HepG2 (cell line): ENCODE data around the gene MSH4. TPM values are rescaled to one million over a fixed set of nuclear protein-coding genes. Genes with fewer than 3 reads are reported as not detected.

Source experiments
- ATAC-seq: fragments of 200-7000 bp; cut with Tn5 transposase; 3 replicates; pipeline ENCODE4 v1.9.1; 2020; ENCODE audit warnings: mild to moderate bottlenecking, moderate library complexity
- BruUV-seq: library from RNA; stranded (reverse); fragments of 400-500 nt; replicated peaks from 2 replicates; lab custom pipeline; 2021; lab: Mats Ljungman, UMichigan
- CTCF ChIA-PET: fragments of 300-600 bp; formaldehyde crosslinking; extraction: SDS; loops from one replicate; lab custom pipeline; 2021; ENCODE audit warnings: low total read pairs, inconsistent platforms, low intra/inter-chr PET ratio; lab: Yijun Ruan, JAX
- POLR2A ChIA-PET: fragments of 350-600 bp; sonication (Branson Sonifier 250); formaldehyde crosslinking; loops from one replicate; lab custom pipeline; 2020; ENCODE audit warnings: antibody characterized with exemption, inconsistent platforms; lab: Yijun Ruan, JAX
- DNase-seq: peaks from one replicate; pipeline ENCODE4 v3.0.0-alpha.2; 2015; ENCODE audit warnings: low spot score
- FAIRE-seq: peaks from 3 replicates; lab custom pipeline; 2011; peaks lifted over from hg19 to GRCh38; lab: Jason Lieb, UNC
- H2AFZ ChIP-seq: one replicate; pipeline ENCODE4 v1.6.1; 2011; ENCODE audit warnings: low read length, inconsistent platforms
- H3K27ac ChIP-seq: fragments of 300-600 bp; 3 replicates; pipeline ENCODE4 v1.8.0; 2011; ENCODE audit warnings: mixed run types, mild to moderate bottlenecking, mixed read lengths, low read length, inconsistent platforms; ENCODE audit not compliant: insufficient read depth; ENCODE audit errors: extremely low read length
- H3K27me3 ChIP-seq, 2 experiments: fragments of 200-600 bp in 1 of 2; 2 replicates in 1 of 2; 3 replicates in 1 of 2; pipeline versions ENCODE4 v1.6.0 to v1.8.0; 2011; ENCODE audit warnings: low read length in 2 of 2, mild to moderate bottlenecking in 2 of 2, moderate library complexity in 2 of 2, inconsistent platforms in 1 of 2; ENCODE audit not compliant: insufficient read depth in 2 of 2, control insufficient read depth in 1 of 2
- H3K36me3 ChIP-seq, 2 experiments: fragments of 200-600 bp in 1 of 2; replicated peaks in 1 of 2; 2 replicates in 1 of 2; 3 replicates in 1 of 2; pipeline versions ENCODE4 v1.5.1 to v1.8.0; 2011; ENCODE audit warnings: low read length in 2 of 2, inconsistent platforms in 1 of 2; ENCODE audit not compliant: insufficient read depth in 2 of 2, control insufficient read depth in 1 of 2
- H3K4me1 ChIP-seq: 2 replicates; pipeline ENCODE4 v1.5.1; 2012; ENCODE audit warnings: low read length, inconsistent platforms; ENCODE audit not compliant: insufficient read depth
- H3K4me2 ChIP-seq: 2 replicates; pipeline ENCODE4 v1.6.0; 2011; ENCODE audit warnings: low read depth, low read length, inconsistent platforms
- H3K4me3 ChIP-seq, 3 experiments: fragments of 200-600 bp in 1 of 3; sonication (generic), shearing (Covaris generic) in 1 of 3; replicated peaks in 1 of 3; 2 replicates each; pipeline ENCODE4 v1.5.1; 2011 to 2016; ENCODE audit warnings: low read length in 3 of 3, inconsistent platforms in 2 of 3, low read depth in 2 of 3, mild to moderate bottlenecking in 2 of 3, control low read depth in 1 of 3, mixed read lengths in 1 of 3; ENCODE audit not compliant: insufficient read depth in 1 of 3
- H3K79me2 ChIP-seq: one replicate; pipeline ENCODE4 v1.6.1; 2011; ENCODE audit warnings: low read length, inconsistent platforms; ENCODE audit not compliant: insufficient read depth
- H3K9ac ChIP-seq: 2 replicates; pipeline ENCODE4 v1.6.0; 2011; ENCODE audit warnings: mild to moderate bottlenecking, low read depth, low read length, inconsistent platforms; ENCODE audit not compliant: insufficient read depth
- H3K9me3 ChIP-seq: 2 replicates; pipeline ENCODE4 v1.5.1; 2012; ENCODE audit warnings: mild to moderate bottlenecking, low read length
- H4K20me1 ChIP-seq: 2 replicates; pipeline ENCODE4 v1.6.0; 2011; ENCODE audit warnings: inconsistent platforms, mild to moderate bottlenecking, low read length, moderate library complexity; ENCODE audit not compliant: insufficient read depth
- NCOA5 ChIP-seq: sonication (generic); formaldehyde crosslinking; IDR thresholded peaks from 2 replicates; pipeline ENCODE4 v1.4.0; 2020; ENCODE audit warnings: missing genetic modification reagents
- POLR2G ChIP-seq: fragments of 200-400 bp; formaldehyde crosslinking; IDR thresholded peaks from 2 replicates; pipeline ENCODE4 v1.6.1; 2018; ENCODE audit warnings: mild to moderate bottlenecking, low read depth, low read length, moderate library complexity
- RFX3 ChIP-seq: IDR thresholded peaks from 2 replicates; pipeline ENCODE4 v1.6.1; 2016; ENCODE audit warnings: missing biosample characterization, missing genetic modification reagents
- SP4 ChIP-seq: sonication (generic); formaldehyde crosslinking; IDR thresholded peaks from 2 replicates; pipeline ENCODE4 v1.8.1; 2023; ENCODE audit warnings: mild to moderate bottlenecking, missing genetic modification reagents
- TBX2 ChIP-seq: sonication (generic); formaldehyde crosslinking; IDR thresholded peaks from 2 replicates; pipeline ENCODE4 v1.5.0; 2020; ENCODE audit warnings: missing genetic modification reagents, mild to moderate bottlenecking, borderline replicate concordance
- ZBTB33 ChIP-seq: sonication (generic); formaldehyde crosslinking; IDR thresholded peaks from 2 replicates; pipeline ENCODE4 v1.4.0; 2020; ENCODE audit warnings: missing genetic modification reagents
- ZFP37 ChIP-seq: sonication (generic); formaldehyde crosslinking; IDR thresholded peaks from 2 replicates; pipeline ENCODE4 v1.4.0; 2020; ENCODE audit warnings: missing genetic modification reagents, borderline replicate concordance
- ZIK1 ChIP-seq: sonication (generic); formaldehyde crosslinking; IDR thresholded peaks from 2 replicates; pipeline ENCODE4 v1.5.0; 2020; ENCODE audit warnings: mild to moderate bottlenecking, low read depth, missing genetic modification reagents, borderline replicate concordance
- ZNF225 ChIP-seq: sonication (generic); formaldehyde crosslinking; IDR thresholded peaks from 2 replicates; pipeline ENCODE4 v1.4.0; 2020; ENCODE audit warnings: mild to moderate bottlenecking, missing genetic modification reagents
- ZNF550 ChIP-seq: sonication (generic); formaldehyde crosslinking; IDR thresholded peaks from 2 replicates; pipeline ENCODE4 v1.4.0; 2020; ENCODE audit warnings: mild to moderate bottlenecking, missing genetic modification reagents, borderline replicate concordance
- ZNF747 ChIP-seq: sonication (generic); formaldehyde crosslinking; IDR thresholded peaks from 2 replicates; pipeline ENCODE4 v1.8.1; 2023; ENCODE audit warnings: missing genetic modification reagents, mild to moderate bottlenecking, borderline replicate concordance
- WGBS: methylation state at CpG from one replicate; pipeline ENCODE4 v1.1.6; 2017; ENCODE audit warnings: low lambda C conversion rate; 5-methylcytosine and 5-hydroxymethylcytosine counted together
- in situ Hi-C: cut with HindIII; loops from 2 replicates; pipeline ENCODE4 v1.10.0; 2017; ENCODE audit warnings: low pct_unique_long_range_greater_than_20kb; ENCODE audit not compliant: extremely low pct_ligation_motif_present
- intact Hi-C: fragments of 100-400 bp; cut with micrococcal nuclease; formaldehyde crosslinking; loops from one replicate; pipeline ENCODE4 v1.10.0; 2022; ENCODE audit not compliant: unreplicated experiment
- polyA plus RNA-seq, 8 experiments: library from polyadenylated mRNA; depleted of rRNA in 3 of 8; stranded (reverse) in 7 of 8; unstranded in 1 of 8; fragments of >200 nt; fragmentation: Illumina TruSeq in 4 of 8; extraction: Trizol in 4 of 8; gene quantifications; 2 replicates each; pipeline versions ENCODE4 v1.2.1 to v1.2.3, GENCODE V29; 2011 to 2016; ENCODE audit warnings: low read depth in 4 of 8, missing spikeins in 1 of 8, mixed read lengths in 1 of 8; ENCODE audit not compliant: insufficient read depth in 1 of 8
- total RNA-seq, 5 experiments: library from RNA; depleted of rRNA; stranded (reverse); fragments of >200 nt; fragmentation: Illumina TruSeq; extraction: Trizol; gene quantifications; 2 replicates each; pipeline ENCODE4 v1.2.3, GENCODE V29; 2016; ENCODE audit warnings: low read depth in 1 of 5

Gene MSH4
- total and polyA plus RNA-seq, 2 of the 13 experiments (the other 11 are each of a cell fraction or from before 2014, with no cell fraction given): 0.01 to 0.09 TPM

DNA sequence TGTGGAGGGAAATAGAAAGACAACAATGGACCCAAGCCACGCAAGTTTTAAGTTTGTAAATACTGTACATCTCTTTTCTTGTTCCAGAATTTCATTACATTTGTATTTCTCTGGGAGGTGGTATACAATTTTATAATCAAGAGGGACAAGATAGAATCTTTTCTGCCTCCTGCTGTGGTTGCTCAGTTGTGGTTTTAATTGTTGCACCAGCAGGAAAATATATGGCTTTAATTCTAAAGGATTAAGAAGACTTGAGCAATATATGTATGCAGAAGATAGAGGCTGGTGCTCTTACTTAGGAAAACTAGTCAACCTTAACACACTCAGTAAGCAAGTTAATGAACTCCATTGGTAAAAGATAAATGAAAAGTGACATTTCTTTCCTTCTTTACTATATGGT, 155.3 kb downstream of the MSH4 start:
- Histone ChIP-seq H3K27me3 (no peaks in the 10 kb centered on the region), H3K4me1 (peaks cover 15% of the 10 kb centered on the region), H3K27ac (no peak overlapping the region), H3K79me2 (no peaks in the 10 kb centered on the region), H3K9me3 (no peaks in the 10 kb centered on the region), H3K9ac (no peak overlapping the region), H3K36me3 (no peaks in the 10 kb centered on the region), H3K4me3 (no peak overlapping the region), H3K4me2 (no peak overlapping the region), H4K20me1 (no peaks in the 10 kb centered on the region), H2AFZ (no peak overlapping the region)
- no peak for FAIRE-seq
- ChIA-PET CTCF (no interaction called here), POLR2A (no interaction called here)
- intact Hi-C loops: no loop called here
- 31% methylated on average over 1 of the region's 1 CpG for WGBS
- BruUV-seq: no TSS peak
- ATAC-seq: no peak
- no peak for TF ChIP-seq ZNF747 (CRISPR knock-in tag)
- TF ChIP-seq NCOA5 (CRISPR knock-in tag): no peak
- TF ChIP-seq TBX2: no peak
- no peak for TF ChIP-seq ZNF225 (CRISPR knock-in tag)
- TF ChIP-seq ZBTB33: no peak
- TF ChIP-seq POLR2G: no peak
- TF ChIP-seq SP4 (CRISPR knock-in tag): no peak
- no peak for TF ChIP-seq ZNF550
- no peak for TF ChIP-seq ZFP37 (CRISPR knock-in tag)
- no peak for TF ChIP-seq RFX3 (CRISPR knock-in tag)
- no peak for TF ChIP-seq ZIK1 (CRISPR knock-in tag)
- in situ Hi-C loops: no loop called here
- no peak for DNase-seq
